Adrenal gland (tissue), 5 donors: ENCODE data around the gene CACTIN.

Source experiments
- POLR2A ChIP-seq, 2 donors: fragments of 450-650 bp; IDR thresholded peaks; one replicate each; pipeline ENCODE4 v1.6.1; 2017; ENCODE audit warnings: antibody characterized with exemption in 2 of 2, mild to moderate bottlenecking in 2 of 2, moderate library complexity in 1 of 2
- TF ChIP-seq, protein P1 (sequence below), 6 experiments: fragments of 450-650 bp in 4 of 6; fragments of 200-600 bp in 2 of 6; sonication (generic) in 1 of 6; IDR thresholded peaks; 1 replicate in 5 of 6; 2 replicates in 1 of 6; pipeline versions ENCODE4 v1.5.1 to v1.8.0; 2016 to 2021; ENCODE audit warnings: antibody characterized with exemption in 6 of 6, mild to moderate bottlenecking in 2 of 6, moderate library complexity in 1 of 6
- donor health status: DM: no; HTN: no; CAD: no.

DNA sequence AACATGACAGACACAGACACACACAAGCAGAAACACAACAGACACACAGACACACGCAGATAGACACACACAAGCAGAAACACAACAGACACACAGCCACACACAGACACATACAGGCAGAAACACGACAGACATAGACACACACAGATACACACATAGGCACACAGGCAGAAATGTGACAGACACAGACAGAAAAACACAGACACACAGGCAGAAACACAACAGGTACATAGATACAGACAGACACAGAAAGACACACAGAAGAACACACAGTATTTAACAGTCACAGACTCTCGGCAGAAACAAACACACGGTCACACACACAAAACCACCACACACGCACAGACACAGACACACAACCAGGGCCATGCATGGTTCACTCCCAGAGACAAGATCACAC is 20.8 kb downstream of the CACTIN start:
- TF ChIP-seq, protein P1, sequence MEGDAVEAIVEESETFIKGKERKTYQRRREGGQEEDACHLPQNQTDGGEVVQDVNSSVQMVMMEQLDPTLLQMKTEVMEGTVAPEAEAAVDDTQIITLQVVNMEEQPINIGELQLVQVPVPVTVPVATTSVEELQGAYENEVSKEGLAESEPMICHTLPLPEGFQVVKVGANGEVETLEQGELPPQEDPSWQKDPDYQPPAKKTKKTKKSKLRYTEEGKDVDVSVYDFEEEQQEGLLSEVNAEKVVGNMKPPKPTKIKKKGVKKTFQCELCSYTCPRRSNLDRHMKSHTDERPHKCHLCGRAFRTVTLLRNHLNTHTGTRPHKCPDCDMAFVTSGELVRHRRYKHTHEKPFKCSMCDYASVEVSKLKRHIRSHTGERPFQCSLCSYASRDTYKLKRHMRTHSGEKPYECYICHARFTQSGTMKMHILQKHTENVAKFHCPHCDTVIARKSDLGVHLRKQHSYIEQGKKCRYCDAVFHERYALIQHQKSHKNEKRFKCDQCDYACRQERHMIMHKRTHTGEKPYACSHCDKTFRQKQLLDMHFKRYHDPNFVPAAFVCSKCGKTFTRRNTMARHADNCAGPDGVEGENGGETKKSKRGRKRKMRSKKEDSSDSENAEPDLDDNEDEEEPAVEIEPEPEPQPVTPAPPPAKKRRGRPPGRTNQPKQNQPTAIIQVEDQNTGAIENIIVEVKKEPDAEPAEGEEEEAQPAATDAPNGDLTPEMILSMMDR (IDR thresholded peaks at IDR 0.05), result no peak
- no peak for TF ChIP-seq POLR2A (IDR thresholded peaks at IDR 0.05)
